GM13976 (cell line): ENCODE measurements around the gene SLC19A3.
"Not testable (repeated sequence)": the region's sequence is repeated elsewhere in the genome, so short reads cannot be mapped to it uniquely, and the experiment has no call there.

Experiments
- DNase-seq: peaks from one replicate; pipeline ENCODE4 v3.0.0; 2012; ENCODE audit warnings: low spot score
- in situ Hi-C: fragments of 300-500 bp; cut with MboI; formaldehyde crosslinking; loops from one replicate; pipeline ENCODE4 v1.12.0; 2022; ENCODE audit warnings: low sequenced_read_pairs, mixed read lengths, inconsistent platforms; ENCODE audit not compliant: unreplicated experiment
- TF ChIP-seq, protein P1 (sequence below): IDR thresholded peaks from 2 replicates; pipeline ENCODE4 v1.5.1; 2012; ENCODE audit warnings: borderline replicate concordance, mild to moderate bottlenecking; ENCODE audit not compliant: insufficient read depth; ENCODE audit errors: extremely low read depth, missing control alignments, control extremely low read depth

SLC19A3 gene

DNA sequence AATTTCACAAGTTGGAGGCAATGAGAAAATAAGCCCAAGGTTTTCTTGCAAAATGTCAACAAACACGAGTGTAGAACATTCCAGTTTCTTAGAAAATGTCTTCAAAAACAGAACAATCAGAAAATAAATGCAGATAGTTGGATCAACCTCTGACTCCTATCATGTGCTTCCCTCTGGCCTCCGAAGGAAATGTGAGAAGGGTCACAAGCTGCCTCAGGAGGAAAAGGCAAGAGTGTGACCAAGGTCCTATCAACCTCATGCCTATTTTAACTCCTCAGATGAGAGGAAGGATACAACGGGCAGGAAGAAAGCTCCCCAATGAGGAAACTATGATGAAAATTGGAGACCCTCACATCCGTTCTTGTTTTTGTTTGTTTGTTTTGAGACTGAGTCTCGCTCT is 43.3 kb downstream of the SLC19A3 start:
- in situ Hi-C loops: no loop called here
- TF ChIP-seq, protein P1, sequence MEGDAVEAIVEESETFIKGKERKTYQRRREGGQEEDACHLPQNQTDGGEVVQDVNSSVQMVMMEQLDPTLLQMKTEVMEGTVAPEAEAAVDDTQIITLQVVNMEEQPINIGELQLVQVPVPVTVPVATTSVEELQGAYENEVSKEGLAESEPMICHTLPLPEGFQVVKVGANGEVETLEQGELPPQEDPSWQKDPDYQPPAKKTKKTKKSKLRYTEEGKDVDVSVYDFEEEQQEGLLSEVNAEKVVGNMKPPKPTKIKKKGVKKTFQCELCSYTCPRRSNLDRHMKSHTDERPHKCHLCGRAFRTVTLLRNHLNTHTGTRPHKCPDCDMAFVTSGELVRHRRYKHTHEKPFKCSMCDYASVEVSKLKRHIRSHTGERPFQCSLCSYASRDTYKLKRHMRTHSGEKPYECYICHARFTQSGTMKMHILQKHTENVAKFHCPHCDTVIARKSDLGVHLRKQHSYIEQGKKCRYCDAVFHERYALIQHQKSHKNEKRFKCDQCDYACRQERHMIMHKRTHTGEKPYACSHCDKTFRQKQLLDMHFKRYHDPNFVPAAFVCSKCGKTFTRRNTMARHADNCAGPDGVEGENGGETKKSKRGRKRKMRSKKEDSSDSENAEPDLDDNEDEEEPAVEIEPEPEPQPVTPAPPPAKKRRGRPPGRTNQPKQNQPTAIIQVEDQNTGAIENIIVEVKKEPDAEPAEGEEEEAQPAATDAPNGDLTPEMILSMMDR: no peak

DNA sequence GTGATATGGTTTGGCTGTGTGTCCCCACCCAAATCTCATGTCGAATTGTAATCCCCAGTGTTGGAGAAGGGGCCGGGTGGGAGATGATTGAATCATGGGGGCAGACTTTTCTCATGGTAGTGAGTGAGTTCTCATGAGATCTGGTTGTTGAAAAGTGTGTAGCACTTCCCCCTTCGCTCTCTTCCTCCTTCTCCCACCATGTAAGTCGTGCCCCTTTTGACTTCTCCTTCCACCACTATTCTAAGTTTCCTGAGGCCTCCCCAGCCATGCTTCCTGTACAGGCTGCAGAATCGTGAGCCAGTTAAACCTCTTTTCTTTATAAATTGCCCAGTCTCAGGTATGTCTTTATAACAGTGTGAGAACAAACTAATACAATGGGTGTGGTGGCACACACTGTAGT is 44.2 kb downstream of the SLC19A3 start:
- in situ Hi-C loops: not testable (repeated sequence)

More for the DNA sequence above, 43.3 kb downstream of the SLC19A3 start:
- no peak for DNase-seq

DNA sequence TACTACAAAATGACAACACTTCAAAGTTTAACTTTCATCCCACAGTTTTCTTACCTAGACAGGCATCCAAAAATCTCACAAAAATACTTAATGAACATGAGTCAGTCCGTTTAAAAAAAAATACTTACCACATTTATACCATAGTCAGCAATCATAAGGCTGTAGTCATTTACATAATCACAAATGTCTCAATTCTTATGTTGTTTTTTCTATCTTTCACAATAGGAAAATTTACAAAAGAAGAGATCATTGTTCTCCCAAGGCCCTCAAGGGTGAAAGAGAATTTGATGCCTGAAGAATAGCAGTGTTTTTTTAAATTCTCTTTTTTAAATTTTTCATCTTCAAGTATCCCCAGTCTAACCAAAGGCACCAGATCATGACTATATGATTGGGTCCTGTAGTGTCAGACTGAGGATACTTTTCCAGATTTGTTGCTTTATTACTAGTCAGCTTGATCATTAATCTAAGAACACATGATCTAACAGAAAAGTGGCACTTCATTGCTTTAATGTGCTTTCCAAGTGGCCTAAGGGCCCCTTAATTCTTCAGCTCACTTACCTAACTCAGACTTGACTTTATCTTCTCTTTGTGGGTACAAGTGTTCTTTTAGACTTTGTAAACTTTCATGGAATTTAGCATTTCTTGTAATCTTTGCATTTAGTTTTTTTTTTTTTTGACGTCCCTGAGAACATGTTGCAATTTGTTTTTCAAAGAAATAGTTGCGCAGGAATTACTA is 46.5 kb downstream of the SLC19A3 start:
- no peak for DNase-seq
- TF ChIP-seq, protein P1: no peak
- in situ Hi-C loops: no loop called here

More for the DNA sequence above, 44.2 kb downstream of the SLC19A3 start:
- DNase-seq: not testable (repeated sequence)

DNA sequence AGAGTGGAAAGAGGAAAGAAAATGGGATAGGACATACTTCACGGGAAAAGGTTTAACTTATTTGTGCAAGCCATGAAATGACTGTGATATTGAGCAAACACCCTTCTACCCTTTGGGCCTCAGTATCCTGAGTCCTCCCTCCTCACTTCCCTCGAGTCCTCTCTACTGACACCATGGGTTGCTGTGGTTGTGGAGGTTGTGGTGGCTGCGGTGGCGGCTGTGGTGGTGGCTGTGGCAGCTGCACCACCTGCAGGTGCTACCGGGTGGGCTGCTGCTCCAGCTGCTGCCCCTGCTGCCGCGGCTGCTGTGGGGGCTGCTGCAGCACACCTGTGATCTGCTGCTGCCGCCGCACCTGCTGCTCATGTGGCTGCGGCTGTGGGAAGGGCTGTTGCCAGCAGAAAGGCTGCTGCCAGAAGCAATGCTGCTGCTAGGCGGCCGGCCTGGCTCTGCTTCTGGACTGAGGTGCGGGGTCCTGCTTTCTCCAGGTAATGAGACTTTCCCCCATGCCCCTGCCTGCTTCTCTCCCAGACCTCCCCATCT is 51.1 kb downstream of the SLC19A3 start, which contains the start of gene SCYGR5:
TSS of gene SCYGR5 (plus strand) at position 174 of the 540 bp plus-strand sequence. CDS start at position 174, 0 bp downstream.
- DNase-seq: not testable (repeated sequence)
- in situ Hi-C loops: loop anchor here (10.0 kb wide), 1 partner anchor 198 kb away; no protein-coding TSS in a partner anchor

DNA sequence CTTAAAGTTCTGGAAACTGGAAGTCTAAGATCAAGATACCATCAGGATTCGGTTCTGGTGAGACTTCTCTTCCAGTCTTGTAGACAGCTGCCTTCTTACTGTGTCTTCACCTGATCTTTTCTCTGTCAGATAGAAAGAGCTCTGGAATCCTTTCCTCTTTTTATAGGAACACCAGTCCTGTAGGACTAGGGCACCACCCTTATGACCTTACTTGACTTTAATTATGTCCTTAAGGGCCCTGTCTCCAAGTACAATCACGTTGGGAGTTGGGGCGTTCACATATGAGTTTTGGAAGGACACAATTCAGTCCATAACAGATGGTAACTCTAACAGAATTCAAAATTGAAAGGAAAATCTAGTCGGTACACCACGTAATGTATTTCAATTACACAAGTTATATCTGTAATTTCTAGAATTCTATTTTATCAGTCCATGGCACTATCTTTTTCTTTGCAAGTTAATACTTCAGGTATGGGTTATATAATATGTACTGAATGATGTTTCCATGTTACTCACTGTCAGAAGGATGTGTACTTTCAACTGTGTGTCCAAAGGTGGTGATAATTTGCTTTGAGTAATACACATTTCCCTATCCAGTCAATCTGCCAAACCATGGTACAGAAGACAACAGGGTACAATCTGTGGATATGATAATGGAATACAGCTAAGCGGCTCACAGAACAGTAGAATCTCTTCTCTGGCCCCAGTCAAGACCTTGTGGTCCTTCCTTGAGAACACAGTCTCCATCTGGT is 52.5 kb downstream of the SLC19A3 start:
- no peak for DNase-seq
- in situ Hi-C loops: loop anchor here (10.0 kb wide), 1 partner anchor 199 kb away; no protein-coding TSS in a partner anchor

DNA sequence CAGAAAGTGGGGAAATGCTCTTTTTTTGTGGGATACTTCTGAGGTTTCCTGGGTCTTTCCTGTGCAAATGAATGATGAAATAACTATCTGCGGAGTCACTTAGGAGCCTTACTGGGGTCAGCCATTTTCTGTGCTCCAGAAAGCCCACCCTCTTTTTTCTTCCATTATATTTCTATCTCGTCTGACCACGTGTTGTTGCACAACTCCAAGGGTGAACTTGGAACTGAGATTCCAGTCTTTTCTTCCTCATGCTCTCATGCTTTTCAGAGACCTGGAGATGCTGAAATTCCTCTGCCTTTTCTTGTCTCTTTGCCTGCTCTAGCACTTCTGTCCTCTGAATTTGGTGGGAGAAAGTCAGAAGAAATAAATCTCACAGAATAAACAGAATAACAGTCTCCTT is 56.0 kb downstream of the SLC19A3 start:
- DNase-seq: no peak
- TF ChIP-seq, protein P1: no peak
- in situ Hi-C loops: loop anchor here (10.0 kb wide), 1 partner anchor 203 kb away; no protein-coding TSS in a partner anchor

More for the DNA sequence above, 52.5 kb downstream of the SLC19A3 start:
- TF ChIP-seq, protein P1: no peak

DNA sequence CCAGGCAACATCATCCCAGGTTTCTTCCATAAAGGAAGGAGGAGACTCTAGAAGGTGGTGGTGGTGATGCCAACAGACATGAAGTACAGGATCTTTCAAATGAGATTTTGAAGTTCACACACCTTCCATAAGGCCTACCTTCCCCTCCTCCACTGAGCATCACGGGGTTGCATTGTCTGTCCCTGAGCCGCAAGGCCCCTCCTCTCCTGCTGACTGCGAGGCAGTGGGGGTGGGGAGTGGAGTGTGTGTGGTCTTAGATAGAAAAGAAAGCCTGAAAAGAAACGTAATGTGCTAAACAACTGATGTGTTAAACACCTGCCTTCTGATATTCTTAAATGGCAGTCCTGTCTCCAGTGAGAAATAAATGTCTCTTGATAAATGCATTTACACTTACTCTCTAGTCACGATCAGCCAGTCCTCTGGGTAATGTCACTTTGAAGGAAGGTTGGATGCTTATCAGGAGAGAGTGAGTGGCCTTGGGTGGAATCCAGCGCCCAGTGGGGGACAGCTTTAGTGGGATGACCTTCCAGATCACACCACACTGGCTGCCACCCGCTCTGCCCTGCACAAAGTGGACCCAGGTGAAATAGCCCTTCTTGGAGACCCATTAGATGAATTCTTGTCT is 56.7 kb downstream of the SLC19A3 start:
- TF ChIP-seq, protein P1: no peak
- no peak for DNase-seq
- in situ Hi-C loops: loop anchor here (10.0 kb wide), 1 partner anchor 204 kb away; no protein-coding TSS in a partner anchor
